ENCODE results near the gene HAT1.

The HAT1 gene

DNA sequence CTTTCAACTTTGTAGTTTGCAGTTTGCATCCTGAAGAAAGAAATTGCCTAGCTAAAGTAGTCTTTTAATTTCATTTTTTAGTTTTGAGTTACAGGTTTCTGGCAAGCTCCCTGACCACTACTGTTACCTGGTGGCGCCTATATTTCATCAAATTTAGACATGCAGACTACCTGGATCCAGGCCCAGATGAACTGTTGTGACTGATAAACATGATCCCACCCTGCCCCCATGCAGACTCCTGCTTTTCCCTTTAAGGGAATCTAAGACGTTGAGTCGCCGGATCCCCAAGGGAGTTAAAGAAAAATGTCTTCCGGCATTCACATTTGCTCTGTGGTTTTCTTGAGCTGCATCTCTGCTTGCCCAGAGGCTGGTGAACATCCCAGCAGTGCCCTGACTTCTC, 99.7 kb downstream of the HAT1 start:
- H3K27ac ChIP-seq = peak overlapping the region; percentile 51
- TF ChIP-seq, protein P1, sequence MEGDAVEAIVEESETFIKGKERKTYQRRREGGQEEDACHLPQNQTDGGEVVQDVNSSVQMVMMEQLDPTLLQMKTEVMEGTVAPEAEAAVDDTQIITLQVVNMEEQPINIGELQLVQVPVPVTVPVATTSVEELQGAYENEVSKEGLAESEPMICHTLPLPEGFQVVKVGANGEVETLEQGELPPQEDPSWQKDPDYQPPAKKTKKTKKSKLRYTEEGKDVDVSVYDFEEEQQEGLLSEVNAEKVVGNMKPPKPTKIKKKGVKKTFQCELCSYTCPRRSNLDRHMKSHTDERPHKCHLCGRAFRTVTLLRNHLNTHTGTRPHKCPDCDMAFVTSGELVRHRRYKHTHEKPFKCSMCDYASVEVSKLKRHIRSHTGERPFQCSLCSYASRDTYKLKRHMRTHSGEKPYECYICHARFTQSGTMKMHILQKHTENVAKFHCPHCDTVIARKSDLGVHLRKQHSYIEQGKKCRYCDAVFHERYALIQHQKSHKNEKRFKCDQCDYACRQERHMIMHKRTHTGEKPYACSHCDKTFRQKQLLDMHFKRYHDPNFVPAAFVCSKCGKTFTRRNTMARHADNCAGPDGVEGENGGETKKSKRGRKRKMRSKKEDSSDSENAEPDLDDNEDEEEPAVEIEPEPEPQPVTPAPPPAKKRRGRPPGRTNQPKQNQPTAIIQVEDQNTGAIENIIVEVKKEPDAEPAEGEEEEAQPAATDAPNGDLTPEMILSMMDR (conservative IDR thresholded peaks at IDR 0.05; ENCODE audit: low read depth) = no peak
- POLR2A ChIA-PET (ENCODE audit: low non-redundant PET) = no interaction called here
- DNase-seq (ENCODE audit: low spot score) = no peak
- CTCF ChIA-PET = no interaction called here

DNA sequence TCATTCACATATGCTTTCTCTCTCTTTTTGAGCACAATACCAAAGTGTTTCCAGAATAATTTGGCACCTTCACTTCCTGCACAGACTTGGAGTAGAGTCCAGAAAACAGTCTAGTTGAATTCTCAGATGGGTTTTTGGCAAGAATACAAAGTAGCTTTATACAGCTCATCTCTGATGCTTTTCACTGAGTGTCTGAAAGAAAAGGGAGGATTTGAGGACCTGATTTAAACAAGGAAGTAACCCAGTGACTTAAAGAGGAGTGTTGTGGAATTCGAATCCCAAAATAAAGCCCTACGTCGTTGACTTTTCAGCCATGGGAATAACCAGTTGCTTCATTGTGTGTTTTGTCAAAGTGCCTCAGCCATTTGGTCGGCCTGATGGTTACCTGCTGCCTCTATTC, 109.3 kb downstream of the HAT1 start:
- CTCF ChIA-PET = no interaction called here

More for the DNA sequence above, 109.3 kb downstream of the HAT1 start:
- POLR2A ChIA-PET (ENCODE audit: low non-redundant PET) = no interaction called here
- H3K27ac ChIP-seq = no peak overlapping the region
- no peak for DNase-seq (ENCODE audit: low spot score)
- TF ChIP-seq, protein P1 (conservative IDR thresholded peaks at IDR 0.05; ENCODE audit: low read depth) = no peak

Measured in RWPE1 (cell line).